WTC11 (cell line): ENCODE measurements around the gene INPP5A. TPM values are rescaled to one million over a fixed set of nuclear protein-coding genes. Genes with fewer than 3 reads are reported as not detected.

Experiments
- ATAC-seq: fragments of 200-7000 bp; cut with Tn5 transposase; 2 replicates; pipeline ENCODE4 v1.10.0; 2021; ENCODE audit warnings: mild to moderate bottlenecking, moderate library complexity
- CTCF ChIA-PET: fragments of 300-600 bp; sonication (Branson Sonifier 250); formaldehyde crosslinking; loops from one replicate; lab custom pipeline; 2021; ENCODE audit warnings: antibody characterized with exemption; lab: Charles Lee
- POLR2A ChIA-PET: fragments of 350-600 bp; sonication (Branson Sonifier 250); formaldehyde crosslinking; loops from one replicate; lab custom pipeline; 2021; ENCODE audit warnings: antibody characterized with exemption; lab: Charles Lee
- DNase-seq: peaks from one replicate; pipeline ENCODE4 v3.0.0; 2021; ENCODE audit warnings: low spot score
- H3K27ac Mint-ChIP-seq: 2 replicates; pipeline ENCODE4 v1.8.0; 2021; ENCODE audit warnings: mixed read lengths
- H3K27me3 Mint-ChIP-seq: 2 replicates; pipeline ENCODE4 v1.8.0; 2021; ENCODE audit warnings: low read depth, mild to moderate bottlenecking, moderate library complexity, mixed read lengths
- H3K36me3 Mint-ChIP-seq: 2 replicates; pipeline ENCODE4 v1.8.0; 2021; ENCODE audit warnings: mixed read lengths
- H3K4me1 Mint-ChIP-seq: 2 replicates; pipeline ENCODE4 v1.8.0; 2022; ENCODE audit warnings: mixed read lengths
- H3K4me3 Mint-ChIP-seq: 2 replicates; pipeline ENCODE4 v1.8.0; 2021; ENCODE audit warnings: mild to moderate bottlenecking, moderate library complexity, mixed read lengths
- H3K9me3 Mint-ChIP-seq: 2 replicates; pipeline ENCODE4 v1.8.0; 2021; ENCODE audit warnings: mixed read lengths
- ATF1 ChIP-seq: sonication (generic); formaldehyde crosslinking; IDR thresholded peaks from 2 replicates; pipeline ENCODE4 v1.8.1; 2023; ENCODE audit warnings: mild to moderate bottlenecking, moderate library complexity, missing genetic modification reagents
- ATF3 ChIP-seq: sonication (generic); formaldehyde crosslinking; conservative IDR thresholded peaks from 2 replicates; pipeline ENCODE4 v1.8.1; 2022; ENCODE audit warnings: mild to moderate bottlenecking, missing genetic modification reagents
- CBFB ChIP-seq: sonication (generic); formaldehyde crosslinking; IDR thresholded peaks from 2 replicates; pipeline ENCODE4 v1.8.1; 2022; ENCODE audit warnings: mild to moderate bottlenecking, low read depth, missing genetic modification reagents
- CREB1 ChIP-seq: sonication (generic); formaldehyde crosslinking; IDR thresholded peaks from 2 replicates; pipeline ENCODE4 v1.8.0; 2023; ENCODE audit warnings: mild to moderate bottlenecking, missing genetic modification reagents
- E2F5 ChIP-seq: sonication (generic); formaldehyde crosslinking; IDR thresholded peaks from 2 replicates; pipeline ENCODE4 v1.8.1; 2022; ENCODE audit warnings: mild to moderate bottlenecking, moderate library complexity, missing genetic modification reagents
- FOXJ3 ChIP-seq: sonication (generic); formaldehyde crosslinking; IDR thresholded peaks from 2 replicates; pipeline ENCODE4 v1.9.0; 2021; ENCODE audit warnings: missing genetic modification reagents, mild to moderate bottlenecking, borderline replicate concordance
- FOXP1 ChIP-seq: sonication (generic); formaldehyde crosslinking; IDR thresholded peaks from 2 replicates; pipeline ENCODE4 v1.8.0; 2022; ENCODE audit warnings: missing genetic modification reagents, mild to moderate bottlenecking, moderate library complexity, borderline replicate concordance
- MAX ChIP-seq: sonication (generic); formaldehyde crosslinking; IDR thresholded peaks from 2 replicates; pipeline ENCODE4 v1.8.0; 2022; ENCODE audit warnings: mild to moderate bottlenecking, missing genetic modification reagents
- MYBL2 ChIP-seq: sonication (generic); formaldehyde crosslinking; IDR thresholded peaks from 2 replicates; pipeline ENCODE4 v1.8.1; 2023; ENCODE audit warnings: mild to moderate bottlenecking, moderate library complexity, missing genetic modification reagents
- NR1H2 ChIP-seq: sonication (generic); formaldehyde crosslinking; IDR thresholded peaks from 2 replicates; pipeline ENCODE4 v1.9.0; 2021; ENCODE audit warnings: mild to moderate bottlenecking, moderate library complexity, missing genetic modification reagents
- NR2C2 ChIP-seq: sonication (generic); formaldehyde crosslinking; IDR thresholded peaks from 2 replicates; pipeline ENCODE4 v1.8.0; 2022; ENCODE audit warnings: mild to moderate bottlenecking, missing genetic modification reagents
- NR3C1 ChIP-seq: sonication (generic); formaldehyde crosslinking; conservative IDR thresholded peaks from 2 replicates; pipeline ENCODE4 v1.8.1; 2023; ENCODE audit warnings: low read depth, mild to moderate bottlenecking, missing genetic modification reagents
- PREB ChIP-seq: sonication (generic); formaldehyde crosslinking; IDR thresholded peaks from 2 replicates; pipeline ENCODE4 v1.8.1; 2022; ENCODE audit warnings: mild to moderate bottlenecking, missing genetic modification reagents, moderate library complexity, borderline replicate concordance
- RELA ChIP-seq: sonication (generic); formaldehyde crosslinking; IDR thresholded peaks from 2 replicates; pipeline ENCODE4 v1.8.1; 2022; ENCODE audit warnings: missing genetic modification reagents, mild to moderate bottlenecking, borderline replicate concordance
- SMAD4 ChIP-seq: sonication (generic); formaldehyde crosslinking; IDR thresholded peaks from 2 replicates; pipeline ENCODE4 v1.8.0; 2022; ENCODE audit warnings: mild to moderate bottlenecking, missing genetic modification reagents
- USF2 ChIP-seq: sonication (generic); formaldehyde crosslinking; IDR thresholded peaks from 2 replicates; pipeline ENCODE4 v1.8.1; 2023; ENCODE audit warnings: mild to moderate bottlenecking, missing genetic modification reagents, moderate library complexity
- ZBTB21 ChIP-seq: sonication (generic); formaldehyde crosslinking; IDR thresholded peaks from 2 replicates; pipeline ENCODE4 v1.8.1; 2023; ENCODE audit warnings: mild to moderate bottlenecking, missing genetic modification reagents, borderline replicate concordance
- ZBTB43 ChIP-seq: sonication (generic); formaldehyde crosslinking; IDR thresholded peaks from 2 replicates; pipeline ENCODE4 v1.8.1; 2023; ENCODE audit warnings: mild to moderate bottlenecking, missing genetic modification reagents
- ZNF512 ChIP-seq: sonication (generic); formaldehyde crosslinking; IDR thresholded peaks from 2 replicates; pipeline ENCODE4 v1.8.1; 2022; ENCODE audit warnings: missing genetic modification reagents, borderline replicate concordance
- total RNA-seq: library from RNA; stranded (reverse); gene quantifications from 3 replicates; pipeline ENCODE4 v1.2.3, GENCODE V29; 2021

INPP5A gene
- total RNA-seq, 1 experiment from 2014 or later = 22.1 TPM

GRCh38 chr10:132649651-132650360 lies 112.2 kb downstream of the INPP5A start (continued):
- TF ChIP-seq ZNF512 (CRISPR knock-in tag) = no peak
- no peak for TF ChIP-seq PREB (CRISPR knock-in tag)
- no peak for TF ChIP-seq FOXP1 (CRISPR knock-in tag)

GRCh38 chr10:132650611-132651250 lies 113.1 kb downstream of the INPP5A start:
- ChIA-PET POLR2A (no interaction called here), CTCF (no interaction called here)
- no peaks in the 10 kb centered on the region for H3K27me3 Mint-ChIP-seq
- TF ChIP-seq ZBTB21 (CRISPR knock-in tag) = no peak
- no peak for TF ChIP-seq ATF1
- no peak for TF ChIP-seq SMAD4 (CRISPR knock-in tag)
- TF ChIP-seq FOXJ3 = no peak
- no peak for TF ChIP-seq USF2 (CRISPR knock-in tag)
- no peak for TF ChIP-seq NR2C2 (CRISPR knock-in tag)
- TF ChIP-seq NR1H2 = no peak
- no peak for TF ChIP-seq CREB1 (CRISPR knock-in tag)
- TF ChIP-seq RELA = no peak
- TF ChIP-seq E2F5 = no peak
- no peak for TF ChIP-seq ATF3 (CRISPR knock-in tag)
- TF ChIP-seq NR3C1 = no peak
- no peak for TF ChIP-seq ZBTB43 (CRISPR knock-in tag)
- no peak for TF ChIP-seq CBFB
- TF ChIP-seq MAX (CRISPR knock-in tag) = no peak
- no peak for TF ChIP-seq MYBL2 (CRISPR knock-in tag)
- H3K27ac Mint-ChIP-seq = no peak overlapping the region
- no peaks in the 10 kb centered on the region for H3K36me3 Mint-ChIP-seq
- DNase-seq = peak; percentile 8
- no peaks in the 10 kb centered on the region for H3K9me3 Mint-ChIP-seq
- H3K4me1 Mint-ChIP-seq = no peaks in the 10 kb centered on the region; the same call in 1 of the 2 replicates
- no peak overlapping the region for H3K4me3 Mint-ChIP-seq
- no peak for ATAC-seq
